HG02973 (cell line): Measurements from ENCODE around the gene IFNL2.
"Not testable (repeated sequence)": the region's sequence is repeated elsewhere in the genome, so short reads cannot be mapped to it uniquely, and the experiment has no call there.

Experiments used
- ATAC-seq: cut with Tn5 transposase; IDR thresholded peaks from one replicate; pipeline ENCODE4 v1.9.1; 2021; ENCODE audit warnings: moderate library complexity; ENCODE audit not compliant: unreplicated experiment

IFNL2 gene

GRCh38 chr19:39252458-39252857 lies 15.7 kb upstream of the IFNL2 start:
- no peak for ATAC-seq

- ATAC-seq = no peak
These were observed 14.6 kb upstream of the IFNL2 start for GRCh38 chr19:39253374-39254149.

- no peak for ATAC-seq
These were observed 13.5 kb upstream of the IFNL2 start for GRCh38 chr19:39254531-39255345.

GRCh38 chr19:39257227-39257626 lies 11.0 kb upstream of the IFNL2 start:
- no peak for ATAC-seq

- no peak for ATAC-seq
These were observed 6.5 kb upstream of the IFNL2 start for GRCh38 chr19:39261704-39262103.

- ATAC-seq = no peak
These were observed 5.7 kb upstream of the IFNL2 start for GRCh38 chr19:39262496-39262895.

- ATAC-seq = no peak
These were observed 4.3 kb upstream of the IFNL2 start for GRCh38 chr19:39263912-39264305.

- no peak for ATAC-seq
These were observed 3.6 kb upstream of the IFNL2 start for GRCh38 chr19:39264306-39265290.

GRCh38 chr19:39265321-39265916 lies 2.8 kb upstream of the IFNL2 start:
- no peak for ATAC-seq

- ATAC-seq = not testable (repeated sequence)
These were observed 481 bp downstream of the IFNL2 start for GRCh38 chr19:39268531-39269223.

- not testable (repeated sequence) for ATAC-seq
These were observed 1.2 kb downstream of the IFNL2 start for GRCh38 chr19:39269369-39269768.

- no peak for ATAC-seq
These were observed 2.1 kb downstream of the IFNL2 start for GRCh38 chr19:39270036-39270871.

- not testable (repeated sequence) for ATAC-seq
These were observed 5.7 kb downstream of the IFNL2 start for GRCh38 chr19:39273859-39274258.

GRCh38 chr19:39275578-39275977 lies 7.4 kb downstream of the IFNL2 start:
- ATAC-seq = no peak

- no peak for ATAC-seq
These were observed 8.5 kb downstream of the IFNL2 start for GRCh38 chr19:39276740-39277139.

GRCh38 chr19:39277598-39277997 lies 9.4 kb downstream of the IFNL2 start:
- ATAC-seq = no peak

- no peak for ATAC-seq
These were observed 13.8 kb downstream of the IFNL2 start for GRCh38 chr19:39282021-39282420.

GRCh38 chr19:39284032-39284431 lies 15.8 kb downstream of the IFNL2 start:
- ATAC-seq = no peak

GRCh38 chr19:39293394-39293793 lies 25.2 kb downstream of the IFNL2 start:
- ATAC-seq = no peak
